Measurements from ENCODE around the gene EID2.

The EID2 gene, protein sequence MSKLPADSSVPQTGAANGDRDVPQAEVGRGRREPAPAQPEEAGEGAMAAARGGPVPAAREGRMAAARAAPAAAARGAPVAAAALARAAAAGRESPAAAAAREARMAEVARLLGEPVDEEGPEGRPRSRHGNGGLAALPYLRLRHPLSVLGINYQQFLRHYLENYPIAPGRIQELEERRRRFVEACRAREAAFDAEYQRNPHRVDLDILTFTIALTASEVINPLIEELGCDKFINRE

DNA sequence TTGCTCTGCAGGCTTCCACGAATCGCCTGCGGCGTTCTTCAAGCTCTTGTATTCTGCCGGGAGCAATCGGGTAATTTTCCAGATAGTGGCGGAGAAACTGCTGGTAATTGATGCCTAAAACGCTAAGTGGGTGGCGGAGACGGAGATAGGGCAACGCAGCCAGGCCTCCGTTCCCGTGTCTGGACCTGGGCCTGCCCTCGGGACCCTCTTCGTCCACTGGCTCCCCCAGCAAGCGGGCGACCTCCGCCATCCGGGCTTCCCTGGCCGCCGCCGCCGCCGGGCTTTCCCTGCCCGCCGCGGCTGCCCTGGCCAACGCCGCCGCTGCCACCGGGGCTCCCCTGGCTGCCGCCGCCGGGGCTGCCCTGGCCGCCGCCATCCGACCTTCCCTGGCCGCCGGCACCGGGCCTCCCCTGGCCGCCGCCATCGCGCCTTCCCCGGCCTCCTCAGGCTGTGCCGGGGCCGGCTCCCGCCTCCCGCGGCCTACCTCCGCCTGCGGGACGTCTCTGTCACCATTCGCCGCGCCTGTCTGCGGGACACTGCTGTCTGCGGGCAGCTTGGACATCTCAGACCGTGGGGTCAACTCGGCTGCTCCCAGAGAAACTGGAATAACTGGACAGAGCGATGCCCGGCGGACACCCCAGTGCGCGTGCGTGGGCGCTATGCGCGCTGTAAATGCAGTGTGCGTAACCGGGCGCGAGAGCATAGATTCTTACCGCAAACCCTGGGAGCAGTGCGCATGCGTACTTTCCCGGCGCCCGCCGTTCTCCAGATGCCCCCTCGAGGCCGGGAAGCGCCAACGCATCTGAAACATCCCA lies at the start of gene EID2:
TSS of gene EID2 (minus strand) at position 644 of the 815 bp plus-strand sequence. CDS start at position 562, 82 bp downstream.
- DNase-seq, result peak; percentile 100

DNA sequence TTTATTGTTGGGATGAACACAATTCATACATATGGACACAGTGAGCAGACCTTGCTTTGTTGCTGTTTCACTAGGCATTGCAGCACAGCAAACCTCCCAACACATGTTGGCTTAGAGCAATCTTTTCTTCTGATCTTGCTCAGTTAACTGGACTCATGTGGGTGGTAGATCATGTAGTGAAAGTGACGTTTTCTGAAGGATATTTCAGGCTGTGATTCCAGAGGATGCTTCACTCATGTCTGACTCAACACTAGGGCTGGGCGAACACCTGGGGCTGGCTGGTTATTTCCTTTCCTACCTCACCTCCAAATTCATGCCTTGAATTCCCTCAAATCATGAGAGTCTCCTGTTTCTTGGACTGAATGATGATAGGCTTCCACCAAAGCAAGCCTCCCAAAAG lies 48.1 kb upstream of the EID2 start:
- no peak for DNase-seq

DNA sequence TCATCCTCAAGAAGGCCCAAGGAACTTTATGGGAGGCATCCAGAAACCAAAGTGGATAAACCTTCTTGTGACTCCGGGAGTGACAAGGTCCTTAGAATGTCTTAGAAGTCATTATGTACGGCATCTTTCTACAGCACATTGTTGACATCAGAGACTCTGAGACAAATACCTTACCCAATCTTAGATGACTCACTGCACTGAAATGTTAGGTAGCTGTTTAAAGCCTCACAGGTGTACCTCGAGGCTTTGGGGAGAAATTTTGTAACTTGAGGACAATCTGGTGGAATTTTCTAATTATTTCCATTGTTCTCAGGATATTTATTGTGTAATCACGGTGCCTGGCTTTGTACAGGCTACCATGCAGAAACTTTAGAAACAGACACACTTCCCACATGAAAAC lies 47.5 kb upstream of the EID2 start:
- DNase-seq, result no peak

DNA sequence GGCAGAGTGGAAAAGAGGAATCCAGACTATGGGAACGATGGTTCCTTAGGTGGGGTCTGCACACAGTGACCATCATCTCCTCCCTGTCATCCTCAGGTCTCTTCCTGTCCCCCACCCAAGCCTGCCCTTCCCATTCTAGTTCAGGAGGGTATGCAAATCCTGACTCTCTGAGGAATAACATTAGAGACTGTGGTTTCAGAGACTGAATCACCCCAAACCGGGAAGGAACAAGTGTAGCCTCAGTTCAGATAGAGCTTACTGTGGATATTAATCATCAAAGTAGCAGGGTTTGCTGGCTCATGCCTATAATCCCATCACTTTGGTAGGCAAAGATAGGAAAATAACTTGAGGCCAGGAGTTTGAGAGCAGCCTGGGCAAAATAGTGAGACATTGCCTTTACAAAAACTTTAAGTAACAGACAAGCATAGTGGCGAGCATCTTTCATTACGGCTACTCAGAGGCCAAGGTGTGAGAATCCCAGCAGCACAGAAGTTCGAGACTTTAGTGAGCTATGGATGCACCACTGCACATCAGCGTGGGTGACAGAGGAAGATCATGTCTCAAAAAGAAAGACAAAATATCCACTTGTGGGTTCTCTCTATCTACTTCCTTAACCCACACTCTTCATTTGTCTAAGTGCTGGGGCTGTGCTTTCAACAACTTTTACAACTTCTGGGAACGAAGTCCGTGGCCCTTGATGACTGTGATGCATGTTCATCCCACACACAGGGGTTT lies 43.1 kb upstream of the EID2 start:
- DNase-seq, result no peak

DNA sequence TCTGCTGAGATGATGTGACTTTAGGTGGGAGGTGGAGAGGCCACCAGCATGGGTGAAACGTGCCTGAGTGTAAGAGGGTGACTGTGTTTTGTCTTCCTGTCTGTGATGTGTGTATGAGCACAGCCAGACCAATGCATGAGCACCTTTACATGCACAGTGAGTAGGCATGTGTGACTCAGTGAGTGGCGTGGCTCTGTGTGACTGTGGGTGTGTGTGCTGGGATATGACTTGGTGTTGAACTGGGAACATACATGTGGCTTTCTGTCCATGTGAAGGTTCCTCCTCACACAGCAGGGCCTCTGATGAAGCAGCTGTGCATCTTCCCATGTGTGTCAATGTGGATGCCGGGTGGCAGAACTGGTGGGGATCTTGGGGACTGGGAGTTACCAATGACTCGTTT lies 42.5 kb upstream of the EID2 start:
- no peak for DNase-seq

DNA sequence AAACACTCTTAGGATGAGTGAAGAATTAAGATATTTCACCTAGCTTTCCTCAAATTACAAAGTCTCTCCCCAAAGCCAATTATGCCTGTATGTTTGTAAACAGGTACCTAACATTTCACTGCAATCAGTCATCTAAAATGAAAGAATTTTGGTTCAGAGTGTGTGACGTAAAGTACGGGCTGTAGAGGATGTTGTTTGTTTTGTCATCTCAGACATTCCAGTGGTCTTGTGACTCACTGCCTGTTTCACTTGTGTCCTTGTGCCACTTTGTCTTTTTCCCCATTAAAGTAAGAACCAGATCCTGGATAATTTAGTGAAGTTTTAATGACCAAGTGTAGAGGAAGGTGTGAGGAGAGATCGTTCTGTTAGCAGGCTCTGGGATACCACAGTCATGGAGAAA lies 28.6 kb upstream of the EID2 start:
- no peak for DNase-seq

DNA sequence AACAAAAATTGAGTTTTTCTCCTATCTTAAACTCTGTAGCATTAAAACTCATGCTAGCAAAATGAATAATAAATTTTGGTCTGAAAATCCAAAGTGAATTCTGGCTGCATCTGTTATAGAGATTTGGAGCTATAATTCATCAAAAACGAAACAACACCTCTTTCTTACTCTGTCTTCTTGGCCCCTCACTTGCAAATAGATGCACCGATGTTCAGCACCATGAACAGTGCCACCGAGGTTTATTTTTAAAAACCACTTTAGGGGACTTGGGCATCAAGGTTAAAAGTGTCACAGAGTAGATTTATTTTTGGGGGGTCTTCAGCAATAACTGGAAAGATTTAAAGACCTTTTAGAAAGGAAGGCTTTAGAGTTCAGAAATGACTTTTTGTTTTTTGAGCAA lies 26.1 kb upstream of the EID2 start:
- no peak for DNase-seq

DNA sequence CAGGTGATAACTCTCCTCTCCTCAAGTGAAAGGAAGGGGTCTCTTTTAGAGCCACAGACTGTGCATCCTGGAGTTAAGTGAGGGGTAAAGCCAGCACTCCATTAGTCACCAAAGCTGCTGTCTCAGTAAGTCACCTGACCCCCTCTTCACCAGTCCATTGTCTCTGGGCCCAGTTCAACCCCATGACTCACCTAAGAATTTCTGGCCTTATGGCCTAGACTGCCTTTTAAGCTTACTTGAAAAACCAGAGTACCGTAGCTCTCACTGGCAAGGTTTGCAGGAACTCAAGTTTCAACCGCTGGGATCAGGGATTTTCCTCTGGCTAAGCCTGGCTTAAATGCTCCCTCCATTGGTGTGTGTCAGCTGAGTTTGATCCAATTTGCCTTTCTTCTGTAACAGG lies 23.4 kb upstream of the EID2 start:
- DNase-seq, result no peak

DNA sequence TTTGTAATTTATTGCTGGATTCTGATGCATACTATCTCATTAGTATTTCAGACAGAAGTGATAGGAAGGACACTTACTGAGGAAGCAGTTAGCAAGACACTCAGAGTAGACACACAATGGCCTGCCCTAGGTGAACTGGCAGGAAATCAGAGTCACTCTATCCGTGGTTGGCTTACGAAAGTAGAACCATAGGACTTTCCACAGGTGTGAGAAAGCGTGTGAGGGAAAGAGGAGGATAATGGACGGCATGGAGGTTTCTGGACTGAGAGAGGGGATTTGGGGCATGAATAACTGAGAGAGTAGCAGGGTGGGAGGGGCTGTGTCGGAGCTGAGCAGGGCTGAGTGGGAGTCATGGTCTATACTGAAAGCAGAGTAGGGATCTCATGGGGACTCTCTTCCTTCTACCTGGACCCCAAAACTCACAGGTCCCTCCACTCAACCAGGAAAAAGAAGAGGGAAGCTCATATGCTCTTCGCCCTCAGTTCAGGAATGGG lies 18.7 kb upstream of the EID2 start:
- no peak for DNase-seq

DNA sequence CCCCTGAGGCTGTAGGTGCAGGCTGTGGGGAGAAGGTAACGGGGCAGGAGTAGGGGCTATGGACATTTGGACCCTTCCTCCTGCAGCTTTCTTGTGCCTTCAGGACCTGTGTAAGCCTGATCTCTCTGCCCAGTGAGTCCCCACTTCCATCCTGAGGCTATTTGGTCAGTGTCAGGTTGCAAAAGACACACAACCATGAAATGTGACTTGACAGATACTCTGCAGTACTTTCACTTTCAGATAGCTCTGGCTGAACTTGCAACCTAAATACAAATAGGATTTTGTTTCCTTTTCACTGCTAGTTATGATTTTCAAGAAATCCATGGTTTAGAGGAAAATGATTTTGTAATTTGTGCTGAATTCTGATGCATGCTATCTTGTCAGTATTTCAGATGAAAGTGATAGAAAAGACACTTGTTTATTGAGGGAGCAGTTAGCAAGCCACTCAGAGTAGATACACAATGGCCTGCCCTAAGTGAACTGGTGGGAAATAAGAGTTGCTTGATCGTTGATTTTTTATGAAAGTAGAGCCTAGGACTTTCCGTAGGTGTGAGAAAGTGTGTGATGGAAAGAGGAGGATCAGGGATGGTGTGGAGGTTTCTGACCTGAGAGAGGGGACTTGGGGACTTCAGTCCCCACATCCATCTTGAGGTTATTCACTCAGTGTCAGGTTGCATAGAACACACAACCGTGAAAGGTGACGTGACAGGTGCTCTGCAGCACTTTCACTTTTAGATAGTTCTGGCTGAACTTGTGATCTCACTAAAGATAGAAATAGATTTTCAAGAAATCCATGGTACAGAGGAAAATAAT lies 18.1 kb upstream of the EID2 start:
- DNase-seq, result no peak

DNA sequence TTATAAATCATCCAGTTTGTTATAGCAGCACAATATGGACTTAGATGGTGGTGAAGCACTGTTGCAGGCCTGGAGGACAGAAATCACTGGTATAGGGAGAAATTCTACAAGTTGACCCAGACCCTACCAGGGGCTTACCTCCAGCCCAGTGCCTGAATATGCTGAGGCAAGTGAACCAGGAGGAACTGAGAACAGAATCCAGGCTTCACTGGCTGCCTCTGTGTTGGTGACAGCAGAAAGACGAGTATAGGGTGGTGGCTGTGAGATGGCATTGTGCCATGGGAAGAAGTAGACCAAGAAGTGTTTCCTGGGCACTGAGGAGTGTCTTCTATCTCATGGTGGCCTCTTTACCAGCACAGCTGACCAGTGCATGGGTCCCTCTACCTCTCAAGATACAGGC lies 15.9 kb upstream of the EID2 start:
- DNase-seq, result no peak

DNA sequence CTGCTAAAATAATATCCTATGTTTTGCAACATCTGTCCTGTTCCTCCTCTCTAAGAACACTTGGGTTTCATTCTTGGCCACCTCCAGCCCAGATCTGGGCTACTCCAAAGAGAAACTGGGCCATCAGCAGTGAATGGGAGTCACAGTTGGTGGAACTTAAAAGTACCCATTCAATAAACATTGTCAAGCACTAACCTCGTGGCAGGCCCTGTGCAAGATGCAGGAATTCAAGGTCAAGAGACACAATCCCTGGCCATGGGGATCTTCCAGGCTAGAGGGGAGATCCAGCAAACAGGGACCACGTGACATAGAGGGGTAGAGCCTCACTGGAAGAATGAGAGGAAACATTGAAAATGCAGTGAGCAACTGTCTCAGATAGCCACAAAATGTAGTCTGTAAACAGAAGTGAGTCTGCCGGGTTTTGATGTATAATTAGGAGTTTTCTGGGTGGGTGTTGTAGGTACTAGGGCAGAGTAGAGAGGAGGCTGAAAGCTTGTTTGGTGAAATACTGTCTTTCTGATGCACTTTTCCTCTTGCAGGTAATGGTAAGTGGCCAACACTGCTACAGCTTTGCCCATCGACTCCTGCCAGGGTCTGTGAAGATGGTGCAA lies 14.8 kb upstream of the EID2 start:
- DNase-seq, result no peak

DNA sequence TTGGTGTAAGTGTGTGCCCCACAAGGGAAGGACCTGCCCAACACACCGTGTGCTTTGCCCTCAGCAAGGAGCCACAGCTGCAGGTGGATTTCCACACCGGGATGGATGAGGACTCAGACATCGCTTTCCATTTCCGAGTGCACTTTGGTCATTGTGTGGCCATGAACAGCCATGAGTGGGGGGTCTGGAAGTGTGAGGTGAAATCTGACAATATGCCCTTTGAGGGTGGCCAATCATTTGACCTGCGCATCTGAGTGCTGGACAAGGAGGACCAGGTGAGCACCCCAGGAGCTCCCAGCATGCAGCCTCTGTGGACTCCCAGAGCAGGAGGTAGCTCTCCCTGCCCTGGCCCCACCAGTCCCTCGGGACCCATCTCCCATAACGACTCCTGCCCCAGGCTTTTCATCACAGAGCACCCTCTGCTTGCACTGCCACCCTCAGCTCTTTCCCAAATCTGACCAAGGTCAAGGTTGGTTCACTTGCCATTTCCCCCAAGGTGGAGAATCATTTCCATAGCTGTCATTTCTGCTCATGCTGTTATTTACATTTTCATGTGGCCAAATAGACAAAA lies 13.2 kb upstream of the EID2 start:
- DNase-seq, result no peak

DNA sequence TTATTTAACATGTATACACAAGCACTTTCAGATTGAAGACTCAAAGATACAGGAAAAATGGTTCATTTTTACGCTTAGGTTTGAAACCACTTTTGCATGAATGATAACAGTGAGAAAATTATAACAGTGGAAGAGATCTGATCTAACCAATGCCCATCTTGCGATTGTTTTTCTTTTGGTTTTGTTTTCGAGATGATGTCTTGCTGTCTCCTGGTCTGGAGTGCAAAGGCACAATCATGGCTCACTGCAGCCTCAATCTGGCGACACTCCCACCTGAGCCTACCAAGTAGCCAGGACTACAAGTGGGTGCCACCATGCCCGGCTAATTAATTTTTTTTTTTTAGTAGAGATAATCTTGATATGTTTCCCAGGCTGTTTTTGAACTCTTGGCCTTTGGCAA lies 10.2 kb upstream of the EID2 start:
- no peak for DNase-seq

DNA sequence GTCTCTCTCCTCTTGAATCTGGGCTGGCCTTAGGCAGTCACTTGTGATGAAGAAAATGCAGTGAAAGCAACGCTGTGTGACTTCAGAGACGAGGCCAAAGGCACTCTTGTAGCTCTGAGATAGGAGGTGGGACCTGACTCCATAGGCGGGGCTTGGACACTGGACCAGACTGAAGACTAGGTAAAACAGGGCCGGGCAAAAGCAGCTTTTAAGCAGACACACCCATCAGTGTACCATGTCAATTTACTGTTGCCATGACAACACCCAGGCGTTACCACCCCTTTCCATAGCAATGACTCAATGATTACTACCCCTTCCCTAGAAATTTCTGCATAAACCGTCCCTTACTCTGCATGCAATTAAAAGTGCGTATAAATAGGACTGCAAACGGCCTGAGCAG lies 6.6 kb upstream of the EID2 start:
- DNase-seq, result peak; percentile 49

DNA sequence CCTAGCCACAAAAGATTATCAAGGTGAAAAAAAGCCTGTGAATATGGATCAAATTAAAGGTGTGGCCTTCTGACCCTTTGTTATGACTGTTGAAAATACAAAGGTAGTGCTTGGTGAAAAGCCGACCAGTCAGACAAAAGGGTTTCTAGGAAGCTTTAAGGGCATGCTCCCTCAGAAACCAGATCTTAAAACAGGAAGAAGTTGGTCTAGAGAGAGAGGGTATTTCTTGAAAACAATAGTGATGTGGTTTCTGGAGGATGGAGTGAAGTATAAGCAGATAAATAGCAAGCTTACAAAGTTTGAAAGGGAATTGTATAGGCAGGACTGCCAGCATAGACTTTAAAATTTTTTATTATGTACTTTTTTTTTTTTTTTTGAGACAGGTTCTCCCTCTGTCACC lies 5.0 kb upstream of the EID2 start:
- no peak for DNase-seq

DNA sequence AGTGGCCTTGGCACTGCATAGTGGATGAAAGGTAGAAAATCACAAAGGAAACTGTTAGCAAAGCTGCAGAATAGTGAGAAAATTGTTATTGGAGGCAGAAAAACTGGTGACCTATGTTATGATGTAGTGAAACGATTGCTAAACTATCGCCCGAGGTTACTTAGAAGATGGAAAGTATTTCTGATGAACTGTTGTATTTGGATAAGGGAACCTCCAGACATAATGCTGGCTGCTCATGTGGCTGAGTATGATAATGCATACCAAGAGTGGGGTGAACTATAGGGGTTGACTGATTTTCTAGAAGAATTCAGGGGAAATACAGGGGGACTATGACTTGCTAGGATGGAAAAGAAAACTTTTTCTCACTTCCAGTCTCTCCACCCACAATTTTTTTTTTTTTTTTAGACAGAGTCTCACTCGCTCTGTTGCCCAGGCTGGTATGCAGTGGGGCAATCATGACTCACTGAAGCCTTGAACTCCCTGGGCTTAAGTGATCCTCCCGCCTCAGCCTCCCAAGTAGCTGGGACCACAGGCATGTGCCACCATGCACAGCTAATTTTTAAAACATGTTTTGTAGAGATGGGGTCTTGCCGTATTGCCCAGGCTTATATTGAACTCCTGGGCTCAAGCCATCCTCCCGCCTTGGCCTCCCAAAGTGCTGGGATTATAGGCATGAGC lies 4.4 kb upstream of the EID2 start:
- DNase-seq, result no peak

DNA sequence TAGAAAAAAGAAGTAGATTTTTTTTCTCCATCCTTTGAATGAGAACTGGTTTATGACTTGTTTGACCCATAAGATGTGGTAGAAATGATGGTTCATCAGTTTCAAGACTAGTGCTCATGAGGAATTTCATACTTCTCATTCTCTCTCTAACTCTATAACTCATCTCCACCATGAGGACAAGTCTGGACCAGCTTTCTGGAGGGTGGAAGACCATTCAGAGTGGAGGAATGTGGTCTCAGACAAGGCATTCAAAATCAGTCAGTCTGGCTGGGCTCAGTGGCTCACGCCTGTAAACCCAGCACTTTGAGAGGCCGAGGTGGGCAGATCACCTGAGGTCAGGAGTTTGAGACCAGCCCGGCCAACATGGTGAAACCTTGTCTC lies 3.5 kb upstream of the EID2 start:
- no peak for DNase-seq

DNA sequence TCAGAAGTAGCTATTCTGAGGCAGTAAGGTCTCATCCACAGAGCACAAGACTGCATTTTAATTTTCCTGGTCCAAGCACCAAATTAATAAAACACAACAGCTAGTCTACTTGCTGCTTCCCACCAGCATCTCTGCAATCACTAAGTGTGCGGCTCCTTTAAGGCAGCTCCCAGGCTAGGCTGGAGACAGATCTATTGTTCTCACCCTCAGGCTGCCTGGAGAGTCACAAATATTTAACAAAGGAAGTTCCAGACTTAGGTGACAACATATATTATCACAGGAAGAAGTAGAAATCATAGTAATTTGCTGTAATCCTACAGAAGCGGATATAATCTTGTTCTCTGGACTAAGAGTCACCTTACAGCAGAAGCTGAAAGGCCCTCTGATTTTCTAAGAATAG lies 2.2 kb upstream of the EID2 start:
- peak; percentile 98 for DNase-seq

DNA sequence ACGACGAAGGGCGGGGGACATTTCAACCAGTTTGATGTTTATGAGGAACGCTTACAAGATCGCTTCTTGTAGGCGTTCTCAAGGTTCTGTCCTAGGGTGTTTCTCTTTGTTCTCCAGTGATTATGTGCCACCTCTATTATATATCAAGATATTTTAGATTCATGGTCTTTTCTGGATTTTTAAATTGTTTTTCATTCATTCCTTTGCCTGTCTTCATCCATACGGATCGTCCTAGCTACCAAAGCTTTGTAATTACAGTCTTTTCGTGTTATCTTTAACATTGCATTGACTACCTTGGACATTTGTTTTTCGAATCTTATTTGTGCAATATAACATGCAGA lies 342 bp upstream of the EID2 start:
- no peak for DNase-seq

DNA sequence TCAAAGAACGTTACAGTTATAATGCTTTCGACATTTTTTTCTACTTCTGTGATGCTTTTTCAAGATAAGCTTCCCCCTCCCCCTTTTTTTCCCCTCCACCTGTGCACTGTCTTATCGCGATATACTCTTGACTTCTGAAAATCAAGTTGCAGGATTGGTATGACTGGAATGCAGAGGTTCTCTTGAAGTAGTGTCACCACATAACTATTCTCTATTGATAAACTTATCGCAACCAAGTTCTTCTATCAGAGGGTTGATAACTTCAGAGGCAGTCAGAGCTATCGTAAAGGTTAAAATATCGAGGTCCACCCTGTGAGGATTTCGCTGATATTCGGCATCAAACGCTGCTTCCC lies 820 bp downstream of the EID2 start:
- DNase-seq, result no peak

DNA sequence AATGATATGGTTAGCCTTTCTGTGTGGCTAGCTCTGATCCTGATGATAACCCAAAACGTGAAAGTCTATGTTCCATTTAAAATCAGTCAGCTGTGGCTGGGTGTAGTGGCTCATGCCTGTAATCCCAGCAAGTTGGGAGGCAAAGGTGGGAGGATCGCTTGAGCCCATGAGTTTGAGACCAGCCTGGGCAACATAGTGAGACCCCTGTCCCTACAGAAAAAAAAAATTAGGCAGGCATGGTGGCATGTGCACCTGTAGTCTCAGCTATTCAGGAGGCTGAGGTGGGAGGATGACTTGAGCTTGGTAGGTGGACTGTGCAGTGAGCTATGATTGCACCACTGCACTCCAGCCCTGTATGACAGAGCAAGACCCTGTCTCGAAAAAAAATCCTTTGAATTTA lies 6.2 kb downstream of the EID2 start:
- no peak for DNase-seq
